Measurements from ENCODE around the gene COX14.
"Not testable (repeated sequence)": the region's sequence is repeated elsewhere in the genome, so short reads cannot be mapped to it uniquely, and the experiment has no call there.

The COX14 gene

GRCh38 chr12:50107416-50108268, 4.4 kb upstream of the COX14 start:
- no peak for DNase-seq (ENCODE audit: low read depth)

- DNase-seq (ENCODE audit: low read depth), result no peak
Observed at GRCh38 chr12:50109319-50109718, 2.7 kb upstream of the COX14 start.

GRCh38 chr12:50110127-50110761, 1.8 kb upstream of the COX14 start:
- no peak for DNase-seq (ENCODE audit: low read depth)

GRCh38 chr12:50110762-50111351, 1.2 kb upstream of the COX14 start:
- no peak for DNase-seq (ENCODE audit: low read depth)

- DNase-seq (ENCODE audit: low read depth), result no peak
Observed at GRCh38 chr12:50111395-50111692, 692 bp upstream of the COX14 start.

GRCh38 chr12:50112456-50113218, 601 bp downstream of the COX14 start:
- no peak for DNase-seq (ENCODE audit: low read depth)

GRCh38 chr12:50117057-50117622, 5.1 kb downstream of the COX14 start:
- no peak for DNase-seq (ENCODE audit: low read depth)

- DNase-seq (ENCODE audit: low read depth), result no peak
Observed at GRCh38 chr12:50119387-50119786, 7.4 kb downstream of the COX14 start.

- no peak for DNase-seq (ENCODE audit: low read depth)
Observed at GRCh38 chr12:50120521-50120920, 8.5 kb downstream of the COX14 start.

- DNase-seq (ENCODE audit: low read depth), result no peak
Observed at GRCh38 chr12:50120953-50121352, 8.9 kb downstream of the COX14 start.

GRCh38 chr12:50121641-50122040, 9.6 kb downstream of the COX14 start:
- no peak for DNase-seq (ENCODE audit: low read depth)

- no peak for DNase-seq (ENCODE audit: low read depth)
Observed at GRCh38 chr12:50123203-50123602, 11.2 kb downstream of the COX14 start.

- no peak for DNase-seq (ENCODE audit: low read depth)
Observed at GRCh38 chr12:50127546-50127945, 15.5 kb downstream of the COX14 start.

- no peak for DNase-seq (ENCODE audit: low read depth)
Observed at GRCh38 chr12:50129290-50129689, 17.3 kb downstream of the COX14 start.

- DNase-seq (ENCODE audit: low read depth), result no peak
Observed at GRCh38 chr12:50132505-50133135, 20.6 kb downstream of the COX14 start.

GRCh38 chr12:50142993-50143392, 31.0 kb downstream of the COX14 start:
- no peak for DNase-seq (ENCODE audit: low read depth)

- no peak for DNase-seq (ENCODE audit: low read depth)
Observed at GRCh38 chr12:50145439-50145838, 33.4 kb downstream of the COX14 start.

GRCh38 chr12:50147281-50147680, 35.2 kb downstream of the COX14 start:
- no peak for DNase-seq (ENCODE audit: low read depth)

- DNase-seq (ENCODE audit: low read depth), result not testable (repeated sequence)
Observed at GRCh38 chr12:50148011-50148410, 36.0 kb downstream of the COX14 start.

GRCh38 chr12:50149311-50149710, 37.3 kb downstream of the COX14 start:
- DNase-seq (ENCODE audit: low read depth), result no peak

GRCh38 chr12:50151047-50151687, 39.1 kb downstream of the COX14 start:
- DNase-seq (ENCODE audit: low read depth), result no peak

All from GM04503 (cell line).